ENCODE results near the gene AVL9. TPM values are rescaled to one million over a fixed set of nuclear protein-coding genes. Genes with fewer than 3 reads are reported as not detected.

Gene AVL9
- polyA plus RNA-seq, 1 of the 3 experiments (the other 2 are of a cell fraction) = 8.9 TPM

DNA sequence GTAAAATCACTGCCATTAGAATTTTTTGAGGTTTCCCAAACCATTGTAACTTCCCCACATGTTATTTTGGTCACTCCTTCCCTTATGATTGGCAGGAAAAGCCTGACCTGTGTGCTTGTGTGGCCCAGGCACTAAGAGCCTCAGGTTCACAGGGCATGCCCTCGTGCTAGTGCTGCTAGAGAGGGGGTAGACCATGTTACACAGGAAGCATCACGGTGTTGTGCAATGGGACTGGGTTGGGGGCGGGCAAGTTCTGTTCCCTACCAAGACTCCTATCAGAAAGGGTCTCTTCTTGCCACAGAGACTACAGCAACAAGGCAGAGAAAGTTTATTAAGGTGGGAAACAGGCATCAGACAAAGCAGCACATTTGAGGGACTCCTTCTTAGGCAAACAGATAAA lies 37.3 kb upstream of the AVL9 start:
- H3K9me3 ChIP-seq = no peaks in the 10 kb centered on the region
- no peaks in the 10 kb centered on the region for H3K9me2 ChIP-seq
- H3K27ac ChIP-seq (ENCODE audit: low read depth in 2 of 2, low read length in 1 of 2) = no peak overlapping the region
- DNase-seq = no peak
- WGBS (ENCODE audit: low lambda C conversion rate) = 0% methylated on average over 3 of the region's 3 CpGs
- TF ChIP-seq, protein P1, sequence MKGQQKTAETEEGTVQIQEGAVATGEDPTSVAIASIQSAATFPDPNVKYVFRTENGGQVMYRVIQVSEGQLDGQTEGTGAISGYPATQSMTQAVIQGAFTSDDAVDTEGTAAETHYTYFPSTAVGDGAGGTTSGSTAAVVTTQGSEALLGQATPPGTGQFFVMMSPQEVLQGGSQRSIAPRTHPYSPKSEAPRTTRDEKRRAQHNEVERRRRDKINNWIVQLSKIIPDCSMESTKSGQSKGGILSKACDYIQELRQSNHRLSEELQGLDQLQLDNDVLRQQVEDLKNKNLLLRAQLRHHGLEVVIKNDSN (IDR thresholded peaks at IDR 0.05; ENCODE audit: borderline replicate concordance, low read depth) = no peak
- TF ChIP-seq MXI1 (IDR thresholded peaks at IDR 0.05; ENCODE audit: low read depth, low read length) = no peak
- TF ChIP-seq, protein P2, sequence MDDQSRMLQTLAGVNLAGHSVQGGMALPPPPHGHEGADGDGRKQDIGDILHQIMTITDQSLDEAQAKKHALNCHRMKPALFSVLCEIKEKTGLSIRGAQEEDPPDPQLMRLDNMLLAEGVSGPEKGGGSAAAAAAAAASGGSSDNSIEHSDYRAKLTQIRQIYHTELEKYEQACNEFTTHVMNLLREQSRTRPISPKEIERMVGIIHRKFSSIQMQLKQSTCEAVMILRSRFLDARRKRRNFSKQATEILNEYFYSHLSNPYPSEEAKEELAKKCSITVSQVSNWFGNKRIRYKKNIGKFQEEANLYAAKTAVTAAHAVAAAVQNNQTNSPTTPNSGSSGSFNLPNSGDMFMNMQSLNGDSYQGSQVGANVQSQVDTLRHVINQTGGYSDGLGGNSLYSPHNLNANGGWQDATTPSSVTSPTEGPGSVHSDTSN (IDR thresholded peaks at IDR 0.05) = no peak
- TF ChIP-seq FOSL2 (IDR thresholded peaks at IDR 0.05; ENCODE audit: borderline replicate concordance, low read depth) = no peak
- TF ChIP-seq SIN3A (IDR thresholded peaks at IDR 0.05; ENCODE audit: borderline replicate concordance, low read depth, low read length) = no peak
- TF ChIP-seq, protein P3, sequence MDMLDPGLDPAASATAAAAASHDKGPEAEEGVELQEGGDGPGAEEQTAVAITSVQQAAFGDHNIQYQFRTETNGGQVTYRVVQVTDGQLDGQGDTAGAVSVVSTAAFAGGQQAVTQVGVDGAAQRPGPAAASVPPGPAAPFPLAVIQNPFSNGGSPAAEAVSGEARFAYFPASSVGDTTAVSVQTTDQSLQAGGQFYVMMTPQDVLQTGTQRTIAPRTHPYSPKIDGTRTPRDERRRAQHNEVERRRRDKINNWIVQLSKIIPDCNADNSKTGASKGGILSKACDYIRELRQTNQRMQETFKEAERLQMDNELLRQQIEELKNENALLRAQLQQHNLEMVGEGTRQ (IDR thresholded peaks at IDR 0.05; ENCODE audit: borderline replicate concordance, low read depth, low read length) = no peak
- TF ChIP-seq, protein P4, sequence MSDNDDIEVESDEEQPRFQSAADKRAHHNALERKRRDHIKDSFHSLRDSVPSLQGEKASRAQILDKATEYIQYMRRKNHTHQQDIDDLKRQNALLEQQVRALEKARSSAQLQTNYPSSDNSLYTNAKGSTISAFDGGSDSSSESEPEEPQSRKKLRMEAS (IDR thresholded peaks at IDR 0.05; ENCODE audit: low read depth) = no peak
- no peak for TF ChIP-seq FOXJ3 (CRISPR knock-in tag; IDR thresholded peaks at IDR 0.05)
- no peak for TF ChIP-seq TAF1 (IDR thresholded peaks at IDR 0.05; ENCODE audit: borderline replicate concordance, low read depth, low read length)
- no peak for TF ChIP-seq ELF1 (IDR thresholded peaks at IDR 0.05)
- TF ChIP-seq GATA2 (CRISPR knock-in tag; IDR thresholded peaks at IDR 0.05) = no peak
- no peak for TF ChIP-seq YY1 (IDR thresholded peaks at IDR 0.05; ENCODE audit: low read depth)
- TF ChIP-seq RAD21 (IDR thresholded peaks at IDR 0.05; ENCODE audit: low read length) = no peak
- no peak for TF ChIP-seq NFIC (IDR thresholded peaks at IDR 0.05; ENCODE audit: borderline replicate concordance)
- TF ChIP-seq FOXM1 (IDR thresholded peaks at IDR 0.05; ENCODE audit: low read depth) = no peak
- no peak overlapping the region for H2AFZ ChIP-seq (ENCODE audit: low read depth)
- H3F3A ChIP-seq (replicated peaks; ENCODE audit: insufficient read depth) = no peaks in the 10 kb centered on the region
- ChIA-PET POLR2A (no interaction called here), CTCF (interaction anchor here (1.5 kb wide), 1 partner anchor 247 kb away, joined by 6 read pairs; no protein-coding TSS in a partner anchor)
- no peak overlapping the region for H3K4me3 ChIP-seq (ENCODE audit: low read depth in 2 of 2, low read length in 1 of 2)
- no peaks in the 10 kb centered on the region for H3K79me2 ChIP-seq (ENCODE audit: insufficient read depth)
- no peak overlapping the region for H3K4me2 ChIP-seq
- H3K36me3 ChIP-seq (replicated peaks in 1 of 2; ENCODE audit: control insufficient read depth in 1 of 2, insufficient read depth in 2 of 2, low read length in 1 of 2) = no peaks in the 10 kb centered on the region
- no peak overlapping the region for H3K9ac ChIP-seq
- peaks cover 9% of the 10 kb centered on the region; the same call in 1 of the 2 replicates for H3K27me3 ChIP-seq (ENCODE audit: insufficient read depth)
- no peaks in the 10 kb centered on the region for H4K20me1 ChIP-seq (ENCODE audit: insufficient read depth)
- no peaks in the 10 kb centered on the region for H3K4me1 ChIP-seq (ENCODE audit: control insufficient read depth in 1 of 2, insufficient read depth in 2 of 2, low read depth in 1 of 2, low read length in 1 of 2)

DNA sequence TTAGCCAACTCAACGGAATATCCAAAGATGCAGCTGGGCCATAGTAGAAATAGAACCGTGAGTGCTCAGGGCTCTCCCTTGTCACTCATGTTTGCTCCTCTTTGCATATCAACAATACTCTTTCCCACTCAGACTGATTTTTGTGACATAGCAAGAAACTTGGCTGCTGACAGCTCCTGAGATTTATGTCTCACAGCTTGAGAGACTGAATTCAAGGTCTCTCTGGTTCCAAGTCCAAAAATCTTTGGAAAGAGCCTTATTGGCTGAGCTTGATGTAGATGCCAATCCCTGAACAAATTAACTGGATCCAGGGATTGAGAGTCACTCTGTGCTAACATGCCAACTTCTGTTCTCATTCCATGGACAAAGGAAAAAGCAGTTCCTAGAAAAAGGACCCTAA lies 35.5 kb upstream of the AVL9 start:
- no peaks in the 10 kb centered on the region for H3F3A ChIP-seq (replicated peaks; ENCODE audit: insufficient read depth)
- no peak overlapping the region for H3K4me3 ChIP-seq (ENCODE audit: low read depth in 2 of 2, low read length in 1 of 2)
- H3K9ac ChIP-seq = no peak overlapping the region
- WGBS (ENCODE audit: low lambda C conversion rate) = 15% methylated on average over 2 of the region's 2 CpGs
- POLR2A ChIA-PET = no interaction called here
- no peaks in the 10 kb centered on the region for H4K20me1 ChIP-seq (ENCODE audit: insufficient read depth)
- no peaks in the 10 kb centered on the region for H3K4me1 ChIP-seq (ENCODE audit: control insufficient read depth in 1 of 2, insufficient read depth in 2 of 2, low read depth in 1 of 2, low read length in 1 of 2)
- no peak for DNase-seq
- H3K9me3 ChIP-seq = no peaks in the 10 kb centered on the region
- no peak overlapping the region for H3K27ac ChIP-seq (ENCODE audit: low read depth in 2 of 2, low read length in 1 of 2)
- CTCF ChIA-PET = interaction anchor here (1.5 kb wide), 1 partner anchor 249 kb away, joined by 6 read pairs; no protein-coding TSS in a partner anchor
- H3K9me2 ChIP-seq = no peaks in the 10 kb centered on the region
- H3K79me2 ChIP-seq (ENCODE audit: insufficient read depth) = no peaks in the 10 kb centered on the region
- no peaks in the 10 kb centered on the region for H3K36me3 ChIP-seq (replicated peaks in 1 of 2; ENCODE audit: control insufficient read depth in 1 of 2, insufficient read depth in 2 of 2, low read length in 1 of 2)
- H2AFZ ChIP-seq (ENCODE audit: low read depth) = no peak overlapping the region
- no peak overlapping the region for H3K4me2 ChIP-seq
- peaks cover 9% of the 10 kb centered on the region; the same call in 1 of the 2 replicates for H3K27me3 ChIP-seq (ENCODE audit: insufficient read depth)
- no peak for TF ChIP-seq RAD21 (IDR thresholded peaks at IDR 0.05; ENCODE audit: low read length)
- TF ChIP-seq NRF1 (IDR thresholded peaks at IDR 0.05; ENCODE audit: low read depth, low read length) = no peak
- TF ChIP-seq TAF1 (IDR thresholded peaks at IDR 0.05; ENCODE audit: borderline replicate concordance, low read depth, low read length) = no peak
- TF ChIP-seq ELF1 (IDR thresholded peaks at IDR 0.05) = no peak
